ENCODE data around the gene CD44.

DNA sequence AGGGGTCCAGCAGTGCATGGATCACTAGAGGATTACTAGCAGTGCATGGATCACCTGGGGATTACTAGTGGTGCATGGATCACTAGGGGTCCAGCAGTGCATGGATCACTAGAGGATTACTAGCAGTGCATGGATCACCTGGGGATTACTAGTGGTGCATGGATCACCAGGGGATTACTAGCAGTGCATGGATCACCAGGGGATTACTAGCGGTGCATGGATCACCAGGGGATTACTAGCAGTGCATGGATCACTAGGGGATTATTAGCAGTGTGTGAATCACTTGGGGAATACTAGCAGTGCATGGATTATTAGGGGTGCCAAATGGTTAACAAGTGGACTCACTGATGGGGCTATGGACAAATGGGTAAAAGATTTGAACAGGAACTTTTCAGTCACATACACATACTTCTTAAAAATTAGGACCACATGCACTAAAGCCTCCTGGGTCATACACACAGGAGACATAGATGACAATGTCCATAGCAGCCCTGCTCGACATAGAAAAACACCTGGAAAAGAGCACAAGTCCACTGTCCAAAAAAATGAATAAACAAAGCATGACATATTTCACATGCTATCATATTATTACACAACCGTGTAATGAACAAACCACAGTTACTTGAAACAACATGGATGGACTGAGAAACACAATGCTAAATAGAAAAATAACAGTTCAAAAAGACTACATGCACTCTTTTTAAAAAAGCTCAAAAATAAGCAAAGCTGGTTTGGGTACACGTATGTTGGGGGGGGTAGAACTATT is 109.8 kb downstream of the CD44 start:
- TF ChIP-seq POLR2A (IDR thresholded peaks at IDR 0.05; ENCODE audit: low read depth) (no peak), POLR2AphosphoS5 (IDR thresholded peaks at IDR 0.05) (peak in 1 of 2 donors; percentile 29), EP300 (IDR thresholded peaks at IDR 0.05) (no peak)
- TF ChIP-seq, protein P1, sequence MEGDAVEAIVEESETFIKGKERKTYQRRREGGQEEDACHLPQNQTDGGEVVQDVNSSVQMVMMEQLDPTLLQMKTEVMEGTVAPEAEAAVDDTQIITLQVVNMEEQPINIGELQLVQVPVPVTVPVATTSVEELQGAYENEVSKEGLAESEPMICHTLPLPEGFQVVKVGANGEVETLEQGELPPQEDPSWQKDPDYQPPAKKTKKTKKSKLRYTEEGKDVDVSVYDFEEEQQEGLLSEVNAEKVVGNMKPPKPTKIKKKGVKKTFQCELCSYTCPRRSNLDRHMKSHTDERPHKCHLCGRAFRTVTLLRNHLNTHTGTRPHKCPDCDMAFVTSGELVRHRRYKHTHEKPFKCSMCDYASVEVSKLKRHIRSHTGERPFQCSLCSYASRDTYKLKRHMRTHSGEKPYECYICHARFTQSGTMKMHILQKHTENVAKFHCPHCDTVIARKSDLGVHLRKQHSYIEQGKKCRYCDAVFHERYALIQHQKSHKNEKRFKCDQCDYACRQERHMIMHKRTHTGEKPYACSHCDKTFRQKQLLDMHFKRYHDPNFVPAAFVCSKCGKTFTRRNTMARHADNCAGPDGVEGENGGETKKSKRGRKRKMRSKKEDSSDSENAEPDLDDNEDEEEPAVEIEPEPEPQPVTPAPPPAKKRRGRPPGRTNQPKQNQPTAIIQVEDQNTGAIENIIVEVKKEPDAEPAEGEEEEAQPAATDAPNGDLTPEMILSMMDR (IDR thresholded peaks at IDR 0.05), result no peak
